AG04449 (cell line): ENCODE measurements around the gene UBE2J1.

ENCODE experiments used
- CTCF ChIA-PET: fragments of 350-600 bp; formaldehyde crosslinking; extraction: SDS; loops from one replicate; lab custom pipeline; 2021; ENCODE audit warnings: antibody characterized with exemption; lab: Yijun Ruan, JAX
- POLR2A ChIA-PET: fragments of 400-600, 350-600 bp; formaldehyde crosslinking; extraction: SDS; loops from one replicate; lab custom pipeline; 2020; ENCODE audit warnings: antibody characterized with exemption, inconsistent platforms; lab: Yijun Ruan, JAX
- DNase-seq: peaks from one replicate; pipeline ENCODE4 v3.0.0-alpha.2; 2010; ENCODE audit warnings: low read depth, low spot score
- H3K4me3 ChIP-seq: 2 replicates; pipeline ENCODE4 v1.5.1; 2011; ENCODE audit warnings: low read depth, mild to moderate bottlenecking, control low read depth, low read length
- CTCF ChIP-seq: IDR thresholded peaks from one replicate; pipeline ENCODE4 v1.5.1; 2011; ENCODE audit warnings: mild to moderate bottlenecking, moderate library complexity, low read length, control low read depth, inconsistent platforms; ENCODE audit not compliant: insufficient read depth; ENCODE audit errors: missing control alignments

UBE2J1 gene

GRCh38 chr6:89351671-89352277 is 748 bp downstream of the UBE2J1 start:
- DNase-seq, result no peak
- TF ChIP-seq CTCF, result no peak
- ChIA-PET CTCF (interaction anchor here (1.0 to 4.7 kb wide), 6 partner anchors 10 to 40 kb away, joined by 3 to 34 read pairs (median 4); no protein-coding TSS in a partner anchor), POLR2A (interaction anchor here (0.7 to 1.7 kb wide), 3 partner anchors 269 to 286 kb away, joined by 3 to 6 read pairs (median 4); partner anchors contain the start of gene LYRM2)
- peak overlapping the region; percentile 90 for H3K4me3 ChIP-seq

- ChIA-PET CTCF (interaction anchor here (0.8 to 4.7 kb wide), 4 partner anchors 17 to 367 kb away, joined by 3 to 34 read pairs (median 6); no protein-coding TSS in a partner anchor), POLR2A (interaction anchor here (1.4 kb wide), 1 partner anchor 270 kb away, joined by 4 read pairs; the partner anchor contains the start of gene PNRC1)
- TF ChIP-seq CTCF, result no peak
- no peak for DNase-seq
- H3K4me3 ChIP-seq, result peak overlapping the region; percentile 21
These were observed 2.1 kb downstream of the UBE2J1 start for GRCh38 chr6:89350281-89350966.

- no peak overlapping the region for H3K4me3 ChIP-seq
These were observed 4.2 kb downstream of the UBE2J1 start for GRCh38 chr6:89348372-89348771.

GRCh38 chr6:89347825-89348224 is 4.7 kb downstream of the UBE2J1 start:
- no peak for TF ChIP-seq CTCF
- CTCF ChIA-PET, result interaction anchor here (0.9 to 1.3 kb wide), 3 partner anchors 8 to 28 kb away, joined by 4 read pairs; no protein-coding TSS in a partner anchor
- no peak for DNase-seq
- no peak overlapping the region for H3K4me3 ChIP-seq
- POLR2A ChIA-PET, result no interaction called here

More at GRCh38 chr6:89348372-89348771, 4.2 kb downstream of the UBE2J1 start:
- ChIA-PET CTCF (interaction anchor here (0.9 to 1.2 kb wide), 3 partner anchors 8 to 21 kb away, joined by 3 to 4 read pairs (median 4); no protein-coding TSS in a partner anchor), POLR2A (no interaction called here)
- TF ChIP-seq CTCF, result no peak
- DNase-seq, result no peak

- CTCF ChIA-PET, result interaction anchor here (1.2 to 1.3 kb wide), 3 partner anchors 10 to 34 kb away, joined by 3 to 4 read pairs (median 3); no protein-coding TSS in a partner anchor
- no peak for DNase-seq
- no peak for TF ChIP-seq CTCF
- no peak overlapping the region for H3K4me3 ChIP-seq
- POLR2A ChIA-PET, result no interaction called here
These were observed 6.1 kb downstream of the UBE2J1 start for GRCh38 chr6:89346433-89346832.
